Measurements from ENCODE around the gene DNM3. TPM values are rescaled to one million over a fixed set of nuclear protein-coding genes. Genes with fewer than 3 reads are reported as not detected.

Gene DNM3
- total and polyA plus RNA-seq, 9 of the 15 experiments (the other 6 are each of a cell fraction or from before 2014, with no cell fraction given), result 0.08 to 0.36 (median 0.22) TPM; not detected in 1

DNA sequence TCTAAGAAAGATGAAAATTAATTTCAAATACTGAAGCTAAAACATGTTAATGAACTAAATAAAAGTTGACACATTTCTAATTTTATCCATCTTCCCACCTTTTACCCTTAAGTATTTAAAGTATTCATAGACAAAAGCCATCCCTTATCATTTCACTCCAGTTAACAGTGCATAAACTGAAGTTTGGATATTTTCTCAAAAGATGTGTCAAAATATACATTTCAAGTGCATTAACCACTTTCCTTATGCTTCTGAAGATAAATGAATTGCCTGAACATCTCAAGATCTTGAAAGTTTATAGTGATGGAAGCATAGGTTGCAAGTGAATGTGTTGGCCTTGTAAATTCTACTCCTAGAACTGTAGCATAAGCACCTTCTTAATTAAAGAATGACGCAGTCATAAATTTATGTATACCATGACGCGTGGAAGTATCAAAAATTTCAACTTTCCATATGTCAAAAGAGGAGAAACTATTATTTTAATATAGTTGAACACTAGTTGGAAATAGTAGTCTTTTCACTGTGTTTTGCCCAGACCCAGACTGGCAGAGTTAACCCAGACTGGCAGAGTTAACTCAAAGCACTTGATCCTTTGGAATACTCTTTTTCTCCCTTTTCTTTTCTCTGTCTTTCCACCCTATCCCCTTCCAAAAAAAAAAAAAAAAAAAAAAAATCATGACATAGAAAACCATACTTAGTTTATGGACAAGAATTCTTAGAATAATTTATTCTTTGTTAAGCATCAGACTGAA, 296.6 kb downstream of the DNM3 start (continued):
- TF ChIP-seq RBM39 (optimal IDR thresholded peaks at IDR 0.05; ENCODE audit: low read depth, low read length), result no peak
- TF ChIP-seq, protein P1, sequence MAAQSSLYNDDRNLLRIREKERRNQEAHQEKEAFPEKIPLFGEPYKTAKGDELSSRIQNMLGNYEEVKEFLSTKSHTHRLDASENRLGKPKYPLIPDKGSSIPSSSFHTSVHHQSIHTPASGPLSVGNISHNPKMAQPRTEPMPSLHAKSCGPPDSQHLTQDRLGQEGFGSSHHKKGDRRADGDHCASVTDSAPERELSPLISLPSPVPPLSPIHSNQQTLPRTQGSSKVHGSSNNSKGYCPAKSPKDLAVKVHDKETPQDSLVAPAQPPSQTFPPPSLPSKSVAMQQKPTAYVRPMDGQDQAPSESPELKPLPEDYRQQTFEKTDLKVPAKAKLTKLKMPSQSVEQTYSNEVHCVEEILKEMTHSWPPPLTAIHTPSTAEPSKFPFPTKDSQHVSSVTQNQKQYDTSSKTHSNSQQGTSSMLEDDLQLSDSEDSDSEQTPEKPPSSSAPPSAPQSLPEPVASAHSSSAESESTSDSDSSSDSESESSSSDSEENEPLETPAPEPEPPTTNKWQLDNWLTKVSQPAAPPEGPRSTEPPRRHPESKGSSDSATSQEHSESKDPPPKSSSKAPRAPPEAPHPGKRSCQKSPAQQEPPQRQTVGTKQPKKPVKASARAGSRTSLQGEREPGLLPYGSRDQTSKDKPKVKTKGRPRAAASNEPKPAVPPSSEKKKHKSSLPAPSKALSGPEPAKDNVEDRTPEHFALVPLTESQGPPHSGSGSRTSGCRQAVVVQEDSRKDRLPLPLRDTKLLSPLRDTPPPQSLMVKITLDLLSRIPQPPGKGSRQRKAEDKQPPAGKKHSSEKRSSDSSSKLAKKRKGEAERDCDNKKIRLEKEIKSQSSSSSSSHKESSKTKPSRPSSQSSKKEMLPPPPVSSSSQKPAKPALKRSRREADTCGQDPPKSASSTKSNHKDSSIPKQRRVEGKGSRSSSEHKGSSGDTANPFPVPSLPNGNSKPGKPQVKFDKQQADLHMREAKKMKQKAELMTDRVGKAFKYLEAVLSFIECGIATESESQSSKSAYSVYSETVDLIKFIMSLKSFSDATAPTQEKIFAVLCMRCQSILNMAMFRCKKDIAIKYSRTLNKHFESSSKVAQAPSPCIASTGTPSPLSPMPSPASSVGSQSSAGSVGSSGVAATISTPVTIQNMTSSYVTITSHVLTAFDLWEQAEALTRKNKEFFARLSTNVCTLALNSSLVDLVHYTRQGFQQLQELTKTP (IDR thresholded peaks at IDR 0.05; ENCODE audit: low read depth in 1 of 2, partially characterized antibody in 2 of 2), result no peak

DNA sequence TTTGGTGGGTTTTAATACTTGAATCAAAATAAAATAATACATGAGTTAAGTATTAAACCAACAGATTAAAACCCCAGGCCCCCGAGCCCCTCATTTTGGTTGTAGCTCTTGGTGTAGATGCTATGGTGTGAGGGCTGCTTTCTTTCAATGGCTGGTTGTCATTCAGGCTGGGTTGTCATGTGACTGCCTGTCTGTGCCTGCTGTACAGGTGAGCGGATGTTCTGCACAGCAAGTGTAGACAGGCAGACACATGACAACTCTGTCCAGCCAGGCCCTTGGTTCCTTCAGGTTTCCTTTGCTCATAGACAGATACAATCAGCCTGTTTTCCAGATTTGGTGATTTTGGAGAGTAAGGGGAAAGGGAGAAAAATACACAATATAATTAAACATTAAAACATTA, 297.3 kb downstream of the DNM3 start:
- no peaks in the 10 kb centered on the region for H4K20me1 ChIP-seq (replicated peaks; ENCODE audit: control insufficient read depth, insufficient read depth, low read length)
- H3K4me3 ChIP-seq, result no peak overlapping the region
- no peak overlapping the region for H2AFZ ChIP-seq (ENCODE audit: low read depth, low read length)
- no peaks in the 10 kb centered on the region for H3K4me1 ChIP-seq (replicated peaks in 1 of 2; ENCODE audit: control insufficient read depth in 2 of 2, insufficient read depth in 2 of 2, low read length in 2 of 2)
- no peak overlapping the region for H3K4me2 ChIP-seq (ENCODE audit: insufficient read depth, low read length)
- H3K27me3 ChIP-seq (ENCODE audit: control insufficient read depth in 2 of 2, insufficient read depth in 2 of 2, low read length in 2 of 2), result no peaks in the 10 kb centered on the region
- 0% methylated on average over 2 of the region's 2 CpGs for WGBS (ENCODE audit: insufficient coverage, low coverage, missing lambda C conversion rate)
- H3K9me1 ChIP-seq (ENCODE audit: control insufficient read depth, insufficient read depth, low read length), result no peaks in the 10 kb centered on the region
- no TSS peak for BruUV-seq (replicated peaks)
- DNase-seq (ENCODE audit: extremely low read depth in 1 of 4, low spot score in 3 of 4) (no peak), ATAC-seq (no peak), FAIRE-seq (no peak)
- TF ChIP-seq CHD1 (IDR thresholded peaks at IDR 0.05; ENCODE audit: low read length), result no peak
- no peak for TF ChIP-seq FUS (optimal IDR thresholded peaks at IDR 0.05; ENCODE audit: low read depth, low read length)
- TF ChIP-seq HDAC6 (IDR thresholded peaks at IDR 0.05; ENCODE audit: low read depth, low read length), result no peak
- no peak for TF ChIP-seq PHB (CRISPR knock-in tag; IDR thresholded peaks at IDR 0.05)
- TF ChIP-seq ZFPM2 (CRISPR knock-in tag; IDR thresholded peaks at IDR 0.05), result no peak
- ChIA-PET POLR2A (no interaction called here), CTCF (ENCODE audit: low intra/inter-chr PET ratio) (no interaction called here)
- no peaks in the 10 kb centered on the region for H3K79me2 ChIP-seq (ENCODE audit: control insufficient read depth, insufficient read depth, low read length)
- no peaks in the 10 kb centered on the region for H3K9me3 ChIP-seq (replicated peaks; ENCODE audit: control insufficient read depth, insufficient read depth, low read depth, low read length)
- H3K36me3 ChIP-seq (ENCODE audit: control insufficient read depth, insufficient read depth, low read length), result no peaks in the 10 kb centered on the region
- H3K9ac ChIP-seq (ENCODE audit: insufficient read depth in 1 of 2, low read depth in 2 of 2, low read length in 2 of 2), result no peak overlapping the region
- H3K27ac ChIP-seq (ENCODE audit: extremely low read depth, low read depth, low read length), result no peak overlapping the region
- in situ Hi-C loops (cut with MboI), result no loop called here
- intact Hi-C loops (cut with micrococcal nuclease), result no loop called here
